Esophagus squamous epithelium (tissue), 4 donors: ENCODE measurements around the gene PIEZO1.

ENCODE experiments used
- POLR2A ChIP-seq, 4 donors: fragments of 450-650 bp; IDR thresholded peaks; one replicate each; pipeline ENCODE4 v1.6.1; 2017; ENCODE audit warnings: antibody characterized with exemption in 4 of 4, mild to moderate bottlenecking in 4 of 4, moderate library complexity in 3 of 4
- TF ChIP-seq, protein P1 (sequence below), 6 experiments: fragments of 450-650 bp in 4 of 6; fragments of 200-600 bp in 2 of 6; sonication (generic) in 2 of 6; IDR thresholded peaks; one replicate each; pipeline ENCODE4 v1.5.1; 2016 to 2019; ENCODE audit warnings: antibody characterized with exemption in 6 of 6, mild to moderate bottlenecking in 4 of 6, moderate library complexity in 4 of 6

GRCh38 chr16:88733630-88734360, 51.2 kb downstream of the PIEZO1 start:
- TF ChIP-seq, protein P1, sequence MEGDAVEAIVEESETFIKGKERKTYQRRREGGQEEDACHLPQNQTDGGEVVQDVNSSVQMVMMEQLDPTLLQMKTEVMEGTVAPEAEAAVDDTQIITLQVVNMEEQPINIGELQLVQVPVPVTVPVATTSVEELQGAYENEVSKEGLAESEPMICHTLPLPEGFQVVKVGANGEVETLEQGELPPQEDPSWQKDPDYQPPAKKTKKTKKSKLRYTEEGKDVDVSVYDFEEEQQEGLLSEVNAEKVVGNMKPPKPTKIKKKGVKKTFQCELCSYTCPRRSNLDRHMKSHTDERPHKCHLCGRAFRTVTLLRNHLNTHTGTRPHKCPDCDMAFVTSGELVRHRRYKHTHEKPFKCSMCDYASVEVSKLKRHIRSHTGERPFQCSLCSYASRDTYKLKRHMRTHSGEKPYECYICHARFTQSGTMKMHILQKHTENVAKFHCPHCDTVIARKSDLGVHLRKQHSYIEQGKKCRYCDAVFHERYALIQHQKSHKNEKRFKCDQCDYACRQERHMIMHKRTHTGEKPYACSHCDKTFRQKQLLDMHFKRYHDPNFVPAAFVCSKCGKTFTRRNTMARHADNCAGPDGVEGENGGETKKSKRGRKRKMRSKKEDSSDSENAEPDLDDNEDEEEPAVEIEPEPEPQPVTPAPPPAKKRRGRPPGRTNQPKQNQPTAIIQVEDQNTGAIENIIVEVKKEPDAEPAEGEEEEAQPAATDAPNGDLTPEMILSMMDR (IDR thresholded peaks at IDR 0.05) = no peak
- TF ChIP-seq POLR2A (IDR thresholded peaks at IDR 0.05) = no peak
